Activated naive CD8-positive, alpha-beta T cell (primary cell): ENCODE data around the gene CDH8.
"Not testable (repeated sequence)": the region's sequence is repeated elsewhere in the genome, so short reads cannot be mapped to it uniquely, and the experiment has no call there.

Experiments
- H3K27ac Mint-ChIP-seq: one replicate; pipeline ENCODE4 v1.8.0; 2021; ENCODE audit warnings: mixed read lengths
- H3K27me3 Mint-ChIP-seq: one replicate; pipeline ENCODE4 v1.8.0; 2021; ENCODE audit warnings: mixed read lengths
- H3K36me3 Mint-ChIP-seq: one replicate; pipeline ENCODE4 v1.8.0; 2021; ENCODE audit warnings: mixed read lengths
- H3K4me1 Mint-ChIP-seq: one replicate; pipeline ENCODE4 v1.8.0; 2021; ENCODE audit warnings: low read depth, mixed read lengths
- H3K4me3 Mint-ChIP-seq: one replicate; pipeline ENCODE4 v1.8.0; 2021; ENCODE audit warnings: mild to moderate bottlenecking, mixed read lengths
- H3K9me3 Mint-ChIP-seq: one replicate; pipeline ENCODE4 v1.8.0; 2021; ENCODE audit warnings: low read depth, mixed read lengths

The CDH8 gene

DNA sequence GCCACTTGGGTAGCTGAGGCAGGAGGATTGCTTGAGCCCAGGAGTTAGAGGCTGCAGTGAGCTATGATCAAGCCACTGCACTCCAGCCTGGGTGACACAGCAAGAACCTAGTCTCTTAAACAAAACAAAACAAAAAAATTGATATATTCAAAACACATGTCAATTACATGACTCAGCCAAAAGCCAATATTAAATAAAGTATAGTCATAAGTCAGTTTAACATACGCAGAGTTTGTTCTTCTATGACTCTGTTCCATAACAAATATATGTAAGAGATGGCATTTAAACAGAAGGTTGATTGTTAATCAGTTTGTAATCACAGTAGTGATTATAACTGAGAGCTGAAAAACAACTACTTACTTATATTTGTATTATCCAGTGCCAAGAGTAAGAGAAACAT, 106.5 kb downstream of the CDH8 start:
- no peak overlapping the region for H3K27ac Mint-ChIP-seq
- peaks cover 6% of the 10 kb centered on the region for H3K9me3 Mint-ChIP-seq
- no peaks in the 10 kb centered on the region for H3K27me3 Mint-ChIP-seq
- H3K36me3 Mint-ChIP-seq, result no peaks in the 10 kb centered on the region
- no peak overlapping the region for H3K4me3 Mint-ChIP-seq
- no peaks in the 10 kb centered on the region for H3K4me1 Mint-ChIP-seq

DNA sequence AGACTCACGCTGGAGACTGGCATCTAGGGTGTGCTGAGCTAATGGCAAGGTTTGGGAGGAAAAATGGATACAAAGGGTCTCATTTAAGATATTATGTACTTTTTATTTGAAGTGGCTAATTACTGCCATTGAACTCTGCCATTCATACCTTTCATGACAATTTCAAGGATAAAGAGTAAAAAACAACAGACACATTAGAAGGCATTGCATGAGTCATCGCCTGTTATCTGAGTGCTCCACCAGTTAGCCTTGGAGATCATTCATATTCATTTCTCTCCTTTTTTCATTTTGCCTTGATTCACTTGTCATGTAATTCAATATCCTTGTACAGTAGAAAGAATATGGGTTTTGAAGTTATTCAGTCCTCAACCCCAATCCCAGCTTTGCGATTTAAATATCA, 109.5 kb downstream of the CDH8 start:
- Mint-ChIP-seq H3K9me3 (peaks cover 4% of the 10 kb centered on the region), H3K4me1 (no peaks in the 10 kb centered on the region), H3K27me3 (no peaks in the 10 kb centered on the region), H3K27ac (no peak overlapping the region), H3K36me3 (no peaks in the 10 kb centered on the region), H3K4me3 (no peak overlapping the region)

DNA sequence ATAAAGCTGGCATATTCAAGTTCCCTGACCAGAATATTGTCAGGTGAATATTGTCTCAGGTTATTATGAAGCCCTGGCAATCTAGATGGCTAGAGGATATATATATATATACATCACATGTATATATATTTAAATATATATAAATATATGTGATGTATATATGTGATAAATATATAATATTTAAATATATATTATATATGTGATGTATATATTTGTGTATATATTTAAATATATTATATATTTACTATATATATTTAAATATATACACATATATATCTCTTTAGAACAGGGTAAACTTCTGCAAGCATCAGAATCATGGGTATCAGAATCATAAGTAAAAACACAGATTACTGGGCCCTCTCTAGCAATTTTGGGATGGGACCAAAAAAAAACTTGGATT, 112.6 kb downstream of the CDH8 start:
- H3K9me3 Mint-ChIP-seq, result peaks cover 4% of the 10 kb centered on the region
- H3K27ac Mint-ChIP-seq, result no peak overlapping the region
- no peak overlapping the region for H3K4me3 Mint-ChIP-seq
- no peaks in the 10 kb centered on the region for H3K4me1 Mint-ChIP-seq
- no peaks in the 10 kb centered on the region for H3K36me3 Mint-ChIP-seq
- no peaks in the 10 kb centered on the region for H3K27me3 Mint-ChIP-seq

DNA sequence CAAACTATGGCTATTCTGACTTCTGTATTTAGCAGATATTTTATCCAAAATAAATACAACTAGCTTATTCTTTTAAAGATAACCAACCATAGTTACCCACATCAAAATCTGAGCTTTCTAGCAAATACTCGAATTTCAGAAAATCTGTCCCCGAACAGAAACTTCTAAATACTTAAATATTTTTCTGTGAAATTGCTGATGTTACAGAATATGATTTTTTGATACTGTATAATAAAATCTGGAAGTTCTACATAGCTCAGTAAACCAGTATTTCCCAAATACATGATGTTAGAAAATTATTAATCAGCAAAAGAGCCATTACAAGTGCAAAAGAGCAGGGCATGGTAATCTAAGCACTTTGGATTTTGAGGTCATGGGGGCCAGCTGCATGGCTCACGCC, 114.9 kb downstream of the CDH8 start:
- Mint-ChIP-seq H3K4me3 (no peak overlapping the region), H3K36me3 (no peaks in the 10 kb centered on the region), H3K27ac (no peak overlapping the region), H3K27me3 (no peaks in the 10 kb centered on the region), H3K4me1 (no peaks in the 10 kb centered on the region), H3K9me3 (peaks cover 4% of the 10 kb centered on the region)

DNA sequence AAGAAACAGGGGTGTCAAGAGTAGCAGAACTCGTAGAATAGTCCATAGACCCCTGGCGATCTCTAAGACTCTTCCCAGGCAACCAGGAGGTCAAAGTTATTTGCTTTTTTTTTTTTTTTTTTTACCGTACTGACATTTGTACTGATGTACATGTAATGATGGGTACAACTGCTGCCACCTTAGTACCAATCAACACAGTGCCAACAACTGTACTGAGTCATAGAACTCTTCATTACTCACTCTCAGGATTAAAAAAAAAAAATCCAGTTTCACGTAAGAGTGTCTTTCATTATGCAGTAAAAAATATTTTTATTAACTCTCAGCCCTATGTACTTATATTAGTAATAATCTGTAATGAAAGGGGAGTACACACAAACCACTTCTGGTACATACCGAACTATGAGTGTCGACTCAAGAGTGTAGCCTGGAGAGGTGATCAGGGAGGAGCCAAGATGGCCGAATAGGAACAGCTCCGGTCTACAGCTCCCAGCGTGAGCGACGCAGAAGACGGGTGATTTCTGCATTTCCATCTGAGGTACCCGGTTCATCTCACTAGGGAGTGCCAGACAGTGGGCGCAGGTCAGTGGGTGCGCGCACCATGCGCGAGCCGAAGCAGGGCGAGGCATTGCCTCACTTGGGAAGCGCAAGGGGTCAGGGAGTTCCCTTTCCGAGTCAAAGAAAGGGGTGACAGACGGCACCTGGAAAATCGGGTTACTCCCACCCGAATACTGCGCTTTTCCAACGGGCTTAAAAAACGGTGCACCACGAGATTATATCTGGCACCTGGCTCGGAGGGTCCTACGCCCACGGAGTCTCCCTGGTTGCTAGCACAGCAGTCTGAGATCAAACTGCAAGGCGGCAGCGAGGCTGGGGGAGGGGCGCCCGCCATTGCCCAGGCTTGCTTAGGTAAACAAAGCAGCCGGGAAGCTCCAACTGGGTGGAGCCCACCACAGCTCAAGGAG, 118.1 kb downstream of the CDH8 start:
- not testable (repeated sequence) for H3K27ac Mint-ChIP-seq, H3K9me3 Mint-ChIP-seq, H3K36me3 Mint-ChIP-seq, H3K4me1 Mint-ChIP-seq, H3K4me3 Mint-ChIP-seq, H3K27me3 Mint-ChIP-seq

DNA sequence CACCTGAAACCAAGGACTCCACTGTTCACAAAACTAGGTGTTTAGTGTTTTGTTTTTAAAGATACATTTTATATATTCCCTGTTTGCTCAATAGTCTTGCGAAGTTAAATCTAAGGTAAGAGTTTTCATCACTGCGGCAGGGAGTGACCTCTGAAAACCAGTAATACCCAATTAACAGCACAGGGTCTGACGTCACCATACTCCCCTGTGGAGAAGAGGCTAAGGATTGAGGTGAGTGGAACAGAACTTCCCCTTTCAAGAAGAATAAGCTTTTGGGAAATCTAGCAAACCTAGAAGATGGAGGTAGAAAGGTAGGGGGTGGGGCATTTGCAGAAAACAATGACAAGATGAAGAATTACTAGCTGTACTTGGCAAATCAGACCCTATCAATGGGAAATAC, 120.7 kb downstream of the CDH8 start:
- Mint-ChIP-seq H3K4me3 (no peak overlapping the region), H3K36me3 (no peaks in the 10 kb centered on the region), H3K27me3 (no peaks in the 10 kb centered on the region), H3K27ac (no peak overlapping the region), H3K4me1 (no peaks in the 10 kb centered on the region), H3K9me3 (peaks cover 18% of the 10 kb centered on the region)

DNA sequence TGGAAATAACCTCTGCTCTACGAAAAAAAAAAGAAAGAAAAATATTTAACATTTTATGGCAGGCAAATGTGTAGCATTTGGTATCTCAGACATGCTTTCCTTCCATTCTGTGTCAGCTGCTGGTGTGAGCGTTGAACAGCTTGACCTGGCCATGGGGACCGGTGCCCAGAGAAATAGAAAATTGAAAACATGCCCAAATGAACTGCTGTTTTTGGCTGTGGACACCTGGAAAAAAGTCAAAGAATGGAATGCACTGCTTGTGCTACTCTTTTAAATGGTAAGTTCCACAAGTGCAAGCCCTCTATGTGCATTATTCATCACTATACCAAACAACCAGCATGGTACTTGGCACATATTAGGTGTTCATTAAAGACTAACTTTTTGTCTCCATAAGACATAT, 127.2 kb downstream of the CDH8 start:
- Mint-ChIP-seq H3K27ac (no peak overlapping the region), H3K27me3 (no peaks in the 10 kb centered on the region), H3K36me3 (no peaks in the 10 kb centered on the region), H3K4me3 (no peak overlapping the region), H3K4me1 (no peaks in the 10 kb centered on the region), H3K9me3 (peaks cover 16% of the 10 kb centered on the region)

DNA sequence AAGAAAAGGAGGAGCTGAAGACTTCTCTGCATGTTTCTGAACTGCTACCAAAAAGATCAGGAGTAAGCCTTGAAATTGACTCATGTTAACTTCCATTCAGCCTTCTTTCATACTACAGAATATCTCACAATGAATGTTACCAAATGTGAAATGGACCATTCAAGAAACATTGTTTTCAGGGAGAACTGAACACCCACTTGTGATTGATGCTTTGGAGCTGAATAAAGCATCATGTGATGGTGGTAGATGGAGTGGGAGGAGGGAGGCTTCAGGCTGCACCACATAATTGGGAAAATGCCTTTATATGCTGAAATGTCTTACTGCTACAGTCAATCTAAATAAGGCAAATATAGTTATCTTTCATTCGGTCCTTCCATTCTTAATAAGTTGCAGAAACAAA, 127.8 kb downstream of the CDH8 start:
- no peak overlapping the region for H3K27ac Mint-ChIP-seq
- H3K9me3 Mint-ChIP-seq, result peaks cover 15% of the 10 kb centered on the region
- H3K27me3 Mint-ChIP-seq, result no peaks in the 10 kb centered on the region
- no peaks in the 10 kb centered on the region for H3K4me1 Mint-ChIP-seq
- no peaks in the 10 kb centered on the region for H3K36me3 Mint-ChIP-seq
- no peak overlapping the region for H3K4me3 Mint-ChIP-seq

DNA sequence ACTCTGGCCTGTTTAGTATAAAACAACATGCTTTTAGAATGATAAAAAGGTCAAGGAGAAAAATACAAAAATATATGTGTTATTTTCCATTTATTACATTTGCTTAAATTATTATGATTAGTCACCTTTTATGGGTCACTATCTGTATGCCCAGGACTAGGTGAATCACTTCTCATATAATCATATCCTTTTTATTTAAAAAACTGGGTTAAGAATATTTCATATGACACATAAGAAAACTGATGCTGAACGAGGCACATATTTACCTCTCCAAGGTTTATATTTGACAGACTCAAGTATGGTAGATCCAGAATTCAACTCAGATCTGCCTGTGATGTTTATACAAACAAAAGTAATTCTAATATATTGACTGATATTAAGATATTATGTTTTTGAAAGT, 134.5 kb downstream of the CDH8 start:
- H3K9me3 Mint-ChIP-seq, result peaks cover 17% of the 10 kb centered on the region
- H3K4me3 Mint-ChIP-seq, result no peak overlapping the region
- no peaks in the 10 kb centered on the region for H3K27me3 Mint-ChIP-seq
- no peaks in the 10 kb centered on the region for H3K4me1 Mint-ChIP-seq
- no peaks in the 10 kb centered on the region for H3K36me3 Mint-ChIP-seq
- H3K27ac Mint-ChIP-seq, result no peak overlapping the region

DNA sequence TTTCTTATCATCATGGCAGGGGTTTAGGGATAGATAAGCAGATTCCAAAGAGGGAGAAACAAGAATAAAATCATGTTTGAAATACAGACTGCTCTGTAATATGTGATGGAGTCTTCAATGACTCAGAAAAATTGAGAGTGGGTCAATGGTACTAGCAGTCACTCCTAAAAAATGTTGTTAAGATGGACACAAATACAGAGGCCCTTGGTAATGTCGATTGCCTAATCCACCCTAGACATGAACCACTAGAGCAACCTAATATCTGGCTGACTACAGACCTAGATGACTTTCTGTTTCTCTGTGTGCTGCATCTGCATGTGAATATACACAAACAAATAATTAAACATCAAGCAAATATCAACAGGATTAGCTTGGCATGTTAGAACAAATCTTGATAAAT, 135.8 kb downstream of the CDH8 start:
- Mint-ChIP-seq H3K27ac (no peak overlapping the region), H3K4me3 (no peak overlapping the region)

DNA sequence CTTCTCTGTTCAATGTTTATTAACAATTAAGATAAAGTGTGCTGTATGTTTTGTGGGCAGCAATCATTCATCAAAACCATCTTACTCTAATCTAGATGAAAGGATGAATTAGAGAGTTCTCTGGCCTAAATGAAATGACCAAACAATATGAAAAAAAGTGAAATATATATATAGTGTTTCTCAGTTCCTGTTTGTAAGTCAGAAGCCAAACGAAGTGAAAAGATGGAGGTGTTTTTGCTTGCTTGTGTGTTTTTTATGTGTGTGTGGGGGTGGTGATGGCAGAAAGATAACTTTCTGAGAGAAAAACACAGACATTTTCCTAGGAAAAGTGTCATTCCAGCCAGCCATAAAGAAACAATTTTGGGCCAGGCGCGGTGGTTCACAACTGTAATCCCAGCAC, 138.6 kb downstream of the CDH8 start:
- H3K9me3 Mint-ChIP-seq, result peaks cover 18% of the 10 kb centered on the region
- no peaks in the 10 kb centered on the region for H3K27me3 Mint-ChIP-seq
- H3K36me3 Mint-ChIP-seq, result no peaks in the 10 kb centered on the region
- no peak overlapping the region for H3K27ac Mint-ChIP-seq
- no peak overlapping the region for H3K4me3 Mint-ChIP-seq
- H3K4me1 Mint-ChIP-seq, result no peaks in the 10 kb centered on the region

More for the DNA sequence above, 135.8 kb downstream of the CDH8 start:
- H3K36me3 Mint-ChIP-seq, result no peaks in the 10 kb centered on the region
- H3K9me3 Mint-ChIP-seq, result peaks cover 20% of the 10 kb centered on the region
- no peaks in the 10 kb centered on the region for H3K4me1 Mint-ChIP-seq
- H3K27me3 Mint-ChIP-seq, result no peaks in the 10 kb centered on the region

DNA sequence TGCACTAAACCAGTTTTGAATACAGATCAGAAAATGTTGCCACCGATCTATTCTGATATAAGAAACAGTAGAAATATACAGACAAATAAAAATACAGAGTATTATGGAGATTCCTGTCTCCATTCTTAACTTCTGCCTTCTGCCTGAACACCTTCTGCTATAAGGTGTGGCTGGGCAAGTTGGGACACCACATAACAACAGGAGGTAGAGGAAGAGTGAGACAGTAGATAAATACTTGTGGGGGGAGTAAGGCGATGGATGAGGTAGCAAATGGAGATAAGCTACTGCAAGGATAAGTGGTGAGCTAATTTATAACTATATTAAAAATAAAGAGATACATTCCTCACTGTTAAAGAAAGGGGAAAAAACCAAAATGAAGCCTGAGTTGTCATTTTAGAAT, 143.7 kb downstream of the CDH8 start:
- no peak overlapping the region for H3K27ac Mint-ChIP-seq
- peaks cover 15% of the 10 kb centered on the region for H3K9me3 Mint-ChIP-seq
- no peaks in the 10 kb centered on the region for H3K27me3 Mint-ChIP-seq
- no peak overlapping the region for H3K4me3 Mint-ChIP-seq
- no peaks in the 10 kb centered on the region for H3K4me1 Mint-ChIP-seq
- H3K36me3 Mint-ChIP-seq, result no peaks in the 10 kb centered on the region

DNA sequence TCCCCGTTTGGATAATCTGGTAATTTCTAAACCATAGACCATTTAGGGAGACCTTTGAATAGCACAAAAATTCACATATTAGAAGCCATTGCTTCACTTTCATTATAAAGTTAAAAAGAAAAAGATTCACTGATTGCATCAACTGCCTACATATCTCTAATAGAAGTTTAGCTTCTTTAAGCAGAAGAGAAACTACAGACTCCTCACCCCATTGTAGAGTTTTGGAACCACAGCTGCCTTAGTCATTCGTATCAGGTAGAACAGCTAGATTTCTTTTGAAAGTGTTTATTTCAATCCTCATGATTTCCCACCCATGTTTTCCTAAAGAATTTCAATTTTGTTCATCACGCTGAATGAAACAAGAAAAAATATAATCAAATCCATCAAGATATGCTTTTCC, 144.8 kb downstream of the CDH8 start:
- Mint-ChIP-seq H3K9me3 (peaks cover 17% of the 10 kb centered on the region), H3K4me3 (no peak overlapping the region), H3K27ac (no peak overlapping the region), H3K4me1 (no peaks in the 10 kb centered on the region), H3K27me3 (no peaks in the 10 kb centered on the region), H3K36me3 (no peaks in the 10 kb centered on the region)

DNA sequence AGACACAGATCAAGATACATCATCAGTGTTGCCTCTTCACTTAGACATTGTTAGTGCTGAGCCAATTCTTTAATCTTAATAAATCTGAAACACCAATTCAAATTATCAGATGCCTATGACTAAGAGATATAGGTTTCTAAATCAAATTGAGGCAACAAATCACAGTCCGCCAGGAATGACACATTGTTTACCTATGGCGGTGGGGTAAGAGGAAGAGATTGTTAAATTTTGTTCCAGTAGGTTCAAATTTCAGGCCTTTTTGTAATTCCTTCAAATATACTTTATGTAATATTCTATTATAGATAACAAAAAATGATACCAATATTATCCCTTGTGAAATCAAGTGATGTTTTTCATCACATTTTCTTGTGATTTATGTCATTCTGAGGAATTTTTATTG, 145.9 kb downstream of the CDH8 start:
- Mint-ChIP-seq H3K9me3 (peaks cover 16% of the 10 kb centered on the region), H3K4me3 (no peak overlapping the region)

DNA sequence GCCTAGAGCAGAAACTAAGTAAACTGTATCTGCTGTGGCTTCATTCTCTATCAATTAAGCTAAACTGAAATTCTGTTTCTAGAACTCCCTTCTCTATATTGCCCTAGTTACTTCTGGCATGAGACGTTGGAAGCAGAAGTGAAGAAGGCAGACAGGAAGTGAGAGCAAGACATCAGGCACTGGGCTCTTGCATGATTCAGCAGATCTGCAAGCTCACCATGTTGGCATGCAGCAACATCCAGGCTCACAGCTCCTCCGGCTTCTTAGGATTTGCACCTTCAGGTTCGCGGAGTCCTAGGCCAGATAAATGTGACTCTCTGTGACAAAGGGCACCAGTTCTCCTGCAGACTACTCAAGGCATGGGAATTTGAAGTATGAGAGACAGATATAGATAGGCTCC, 148.3 kb downstream of the CDH8 start:
- Mint-ChIP-seq H3K36me3 (no peaks in the 10 kb centered on the region), H3K4me1 (no peaks in the 10 kb centered on the region), H3K9me3 (peaks cover 16% of the 10 kb centered on the region), H3K27me3 (no peaks in the 10 kb centered on the region), H3K27ac (no peak overlapping the region), H3K4me3 (no peak overlapping the region)

More for the DNA sequence above, 145.9 kb downstream of the CDH8 start:
- no peak overlapping the region for H3K27ac Mint-ChIP-seq
- no peaks in the 10 kb centered on the region for H3K36me3 Mint-ChIP-seq
- no peaks in the 10 kb centered on the region for H3K4me1 Mint-ChIP-seq
- H3K27me3 Mint-ChIP-seq, result no peaks in the 10 kb centered on the region

DNA sequence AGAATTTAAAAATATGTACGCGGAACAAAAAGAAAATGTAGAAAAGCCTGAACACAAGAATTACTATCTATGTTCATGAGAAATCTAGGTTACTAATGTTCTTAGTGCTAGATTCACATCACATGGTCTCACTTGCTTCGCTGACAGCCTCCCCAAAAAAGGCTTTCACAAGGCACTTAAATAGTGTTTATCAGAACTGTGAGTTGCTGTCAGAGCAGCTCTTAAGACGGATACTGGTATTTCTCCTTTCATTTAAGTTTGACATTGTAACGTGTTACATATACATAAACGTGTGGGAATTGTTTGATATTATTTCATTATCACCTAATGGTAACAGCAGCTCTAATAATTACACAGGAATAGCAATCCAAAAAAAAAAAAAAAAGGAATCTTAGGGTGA, 150.9 kb downstream of the CDH8 start:
- Mint-ChIP-seq H3K4me3 (no peak overlapping the region), H3K9me3 (peaks cover 20% of the 10 kb centered on the region)

More for the DNA sequence above, 150.9 kb downstream of the CDH8 start:
- H3K27me3 Mint-ChIP-seq, result no peaks in the 10 kb centered on the region
- no peaks in the 10 kb centered on the region for H3K36me3 Mint-ChIP-seq
- no peaks in the 10 kb centered on the region for H3K4me1 Mint-ChIP-seq
- no peak overlapping the region for H3K27ac Mint-ChIP-seq
